ENCODE results near the gene SPRTN.

- TF ChIP-seq CTCF (IDR thresholded peaks at IDR 0.05; ENCODE audit: low read depth, low read length), result no peak
- no peak for TF ChIP-seq EZH2phosphoT487 (IDR thresholded peaks at IDR 0.05; ENCODE audit: low read depth)
These were observed 63.4 kb downstream of the SPRTN start for GRCh38 chr1:231401478-231401877.

Data from OCI-LY3 (cell line).